ENCODE data around the gene WRAP53.
A peak's percentile ranks its signal among the peaks of the same experiment; 100 is the strongest.

The WRAP53 gene

GRCh38 chr17:7711051-7711755 is 22.9 kb downstream of the WRAP53 start:
- no peak overlapping the region for H3K4me3 ChIP-seq (ENCODE audit: low read length)
- H3K27ac ChIP-seq (ENCODE audit: low read length) = no peak overlapping the region
- DNase-seq = no peak
- peak; percentile 30 for TF ChIP-seq CTCF (IDR thresholded peaks at IDR 0.05; ENCODE audit: low read length)
- TF ChIP-seq EZH2 (optimal IDR thresholded peaks at IDR 0.05; ENCODE audit: low read depth, low read length) = no peak
- H3K79me2 ChIP-seq (ENCODE audit: low read length) = no peaks in the 10 kb centered on the region
- no peaks in the 10 kb centered on the region for H4K20me1 ChIP-seq (ENCODE audit: insufficient read depth, low read length)
- no peaks in the 10 kb centered on the region for H3K36me3 ChIP-seq (replicated peaks; ENCODE audit: insufficient read depth, low read length)
- H3K9ac ChIP-seq (ENCODE audit: low read length) = no peak overlapping the region
- H2AFZ ChIP-seq (ENCODE audit: low read length) = no peak overlapping the region
- no peaks in the 10 kb centered on the region for H3F3A ChIP-seq (ENCODE audit: insufficient read depth, low read length)
- no peaks in the 10 kb centered on the region for H3K9me2 ChIP-seq (replicated peaks; ENCODE audit: insufficient read depth, low read length)
- 0 out of 2 replicates have a peak, but pooled peaks cover 6% of the 10 kb centered on the region for H3K4me1 ChIP-seq (ENCODE audit: low read length)
- H3K27me3 ChIP-seq (replicated peaks; ENCODE audit: insufficient read depth, low read length) = peaks cover 89% of the 10 kb centered on the region
- H3K9me3 ChIP-seq (replicated peaks; ENCODE audit: insufficient read depth, low read length) = no peaks in the 10 kb centered on the region
- no peak overlapping the region for H3K4me2 ChIP-seq (ENCODE audit: low read depth, low read length)

DNA sequence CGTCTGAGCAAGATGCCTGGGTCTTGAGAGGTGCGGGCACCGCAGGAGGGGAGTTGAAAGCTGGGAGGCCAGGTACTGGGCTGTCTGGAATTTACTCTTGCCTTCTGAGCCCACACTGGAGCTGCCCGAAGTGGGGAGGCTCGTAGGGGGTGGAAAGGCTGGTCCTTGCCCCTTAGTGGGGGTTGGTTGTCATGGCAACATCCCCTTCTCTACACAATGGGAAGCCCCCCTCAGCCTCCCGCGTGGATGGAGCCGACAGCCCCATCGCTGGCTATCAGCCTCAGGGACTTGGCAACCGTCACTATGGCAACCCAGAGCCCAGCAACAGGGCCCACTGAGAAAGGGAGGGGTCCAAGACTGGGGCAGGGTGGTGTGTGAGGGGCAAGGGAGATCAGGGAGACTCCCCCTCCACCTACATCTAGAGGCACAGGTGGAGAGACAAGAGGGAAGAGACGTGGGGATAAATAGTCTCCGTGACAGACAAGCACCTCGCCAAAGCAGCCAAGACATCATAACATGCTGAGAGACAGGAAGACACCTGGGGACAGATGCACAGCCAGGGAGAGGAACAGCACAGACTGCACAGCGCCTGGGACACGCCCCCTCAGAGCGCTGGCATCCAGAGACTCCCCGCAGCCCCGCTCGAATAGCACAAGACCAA is 24.0 kb downstream of the WRAP53 start:
- Histone ChIP-seq H3K9ac (ENCODE audit: low read length) (no peak overlapping the region), H3K4me1 (ENCODE audit: low read length) (peaks cover 6% of the 10 kb centered on the region; the same call in 1 of the 2 replicates), H3K4me3 (ENCODE audit: low read length) (no peak overlapping the region), H2AFZ (ENCODE audit: low read length) (no peak overlapping the region), H3K79me2 (ENCODE audit: low read length) (no peaks in the 10 kb centered on the region), H3K27ac (ENCODE audit: low read length) (no peak overlapping the region), H3K9me2 (replicated peaks; ENCODE audit: insufficient read depth, low read length) (no peaks in the 10 kb centered on the region), H3K27me3 (replicated peaks; ENCODE audit: insufficient read depth, low read length) (peaks cover 89% of the 10 kb centered on the region), H3K9me3 (replicated peaks; ENCODE audit: insufficient read depth, low read length) (no peaks in the 10 kb centered on the region), H3K4me2 (ENCODE audit: low read depth, low read length) (no peak overlapping the region), H3K36me3 (replicated peaks; ENCODE audit: insufficient read depth, low read length) (no peaks in the 10 kb centered on the region), H4K20me1 (ENCODE audit: insufficient read depth, low read length) (no peaks in the 10 kb centered on the region), H3F3A (ENCODE audit: insufficient read depth, low read length) (no peaks in the 10 kb centered on the region)
- no peak for DNase-seq
- TF ChIP-seq EZH2 (optimal IDR thresholded peaks at IDR 0.05; ENCODE audit: low read depth, low read length) (no peak), EZH2phosphoT487 (IDR thresholded peaks at IDR 0.05; ENCODE audit: low read length) (no peak), CTCF (IDR thresholded peaks at IDR 0.05; ENCODE audit: low read length) (no peak)

DNA sequence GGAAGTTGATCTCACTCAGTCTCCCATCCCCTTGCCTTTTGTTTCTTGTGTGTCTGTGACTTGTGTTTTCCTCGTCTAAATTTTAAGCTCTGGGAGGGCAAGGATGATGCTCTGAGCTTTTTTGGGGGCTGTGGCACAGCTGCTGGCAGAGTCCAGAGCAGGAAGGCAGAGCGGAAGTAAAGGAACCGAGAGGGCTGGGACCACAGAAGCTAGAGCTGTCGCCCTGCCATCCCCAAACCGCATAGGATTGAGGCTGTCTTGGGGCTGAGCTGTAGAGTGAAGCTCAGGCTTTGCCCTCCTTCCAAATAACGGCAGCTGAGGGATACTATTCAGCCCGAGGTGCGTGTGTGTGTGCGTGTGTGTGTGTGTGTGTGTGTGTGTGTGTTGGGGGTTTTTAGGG is 25.5 kb downstream of the WRAP53 start:
- no peaks in the 10 kb centered on the region for H3K79me2 ChIP-seq (ENCODE audit: low read length)
- DNase-seq = no peak
- peaks cover 90% of the 10 kb centered on the region for H3K27me3 ChIP-seq (replicated peaks; ENCODE audit: insufficient read depth, low read length)
- no peak overlapping the region for H2AFZ ChIP-seq (ENCODE audit: low read length)
- peaks cover 6% of the 10 kb centered on the region; the same call in 1 of the 2 replicates for H3K4me1 ChIP-seq (ENCODE audit: low read length)
- no peaks in the 10 kb centered on the region for H4K20me1 ChIP-seq (ENCODE audit: insufficient read depth, low read length)
- H3K27ac ChIP-seq (ENCODE audit: low read length) = no peak overlapping the region
- H3K9me3 ChIP-seq (replicated peaks; ENCODE audit: insufficient read depth, low read length) = no peaks in the 10 kb centered on the region
- H3K4me3 ChIP-seq (ENCODE audit: low read length) = no peak overlapping the region
- H3K4me2 ChIP-seq (ENCODE audit: low read depth, low read length) = no peak overlapping the region
- no peaks in the 10 kb centered on the region for H3F3A ChIP-seq (ENCODE audit: insufficient read depth, low read length)
- TF ChIP-seq EZH2phosphoT487 (IDR thresholded peaks at IDR 0.05; ENCODE audit: low read length) (no peak), EZH2 (optimal IDR thresholded peaks at IDR 0.05; ENCODE audit: low read depth, low read length) (no peak), CTCF (IDR thresholded peaks at IDR 0.05; ENCODE audit: low read length) (no peak)
- no peaks in the 10 kb centered on the region for H3K36me3 ChIP-seq (replicated peaks; ENCODE audit: insufficient read depth, low read length)
- no peaks in the 10 kb centered on the region for H3K9me2 ChIP-seq (replicated peaks; ENCODE audit: insufficient read depth, low read length)
- H3K9ac ChIP-seq (ENCODE audit: low read length) = no peak overlapping the region

All from MM.1S (cell line).